GM12878 (cell line): ENCODE data around the gene C1orf53. TPM values are rescaled to one million over a fixed set of nuclear protein-coding genes. Genes with fewer than 3 reads are reported as not detected.
"Not testable (repeated sequence)": the region's sequence is repeated elsewhere in the genome, so short reads cannot be mapped to it uniquely, and the experiment has no call there.

Experiments
- ATAC-seq: fragments of 200-7000 bp; cut with Tn5 transposase; 3 replicates; pipeline ENCODE4 v1.9.1; 2020; ENCODE audit warnings: mild to moderate bottlenecking, moderate library complexity
- BruUV-seq: library from RNA; stranded (reverse); fragments of 400-500 nt; replicated peaks from 2 replicates; lab custom pipeline; 2021; lab: Mats Ljungman, UMichigan
- CTCF ChIA-PET: fragments of 300-600 bp; sonication (Branson Sonifier 250); formaldehyde crosslinking; extraction: SDS; loops from one replicate; lab custom pipeline; 2021; ENCODE audit warnings: inconsistent platforms; lab: Yijun Ruan, JAX
- POLR2A ChIA-PET: fragments of 350-600 bp; formaldehyde crosslinking; extraction: SDS; loops from one replicate; lab custom pipeline; 2021; ENCODE audit warnings: inconsistent platforms; lab: Charles Lee
- RAD21 ChIA-PET: fragments of 300-600 bp; sonication (Branson Sonifier 250); formaldehyde crosslinking; loops from one replicate; lab custom pipeline; 2023; ENCODE audit warnings: antibody characterized with exemption; ENCODE audit not compliant: unreplicated experiment; lab: Charles Lee
- SMC1A ChIA-PET: fragments of 300-600 bp; sonication (Branson Sonifier 250); formaldehyde crosslinking; loops from one replicate; lab custom pipeline; 2023; ENCODE audit not compliant: unreplicated experiment, uncharacterized antibody; lab: Charles Lee
- DNase-seq: peaks from one replicate; pipeline ENCODE4 v3.0.0-alpha.2; 2011; ENCODE audit warnings: low read depth, low spot score
- FAIRE-seq: peaks from 3 replicates; lab custom pipeline; 2011; peaks lifted over from hg19 to GRCh38; lab: Jason Lieb, UNC
- H2AFZ ChIP-seq: 2 replicates; pipeline ENCODE4 v1.6.0; 2011; ENCODE audit warnings: low read depth, low read length, control low read depth; ENCODE audit not compliant: control insufficient read depth
- H3K27ac ChIP-seq: 2 replicates; pipeline ENCODE4 v1.5.1; 2011; ENCODE audit warnings: control low read depth; ENCODE audit not compliant: control insufficient read depth, insufficient read depth
- H3K27me3 ChIP-seq, 2 experiments: replicated peaks in 1 of 2; 2 replicates each; pipeline versions ENCODE4 v1.6.0 to v1.6.1; 2011; ENCODE audit warnings: low read length in 1 of 2; ENCODE audit not compliant: control insufficient read depth in 2 of 2, insufficient read depth in 2 of 2
- H3K36me3 ChIP-seq, 2 experiments: 2 replicates each; pipeline ENCODE4 v1.5.1; 2011; ENCODE audit warnings: low read length in 1 of 2; ENCODE audit not compliant: control insufficient read depth in 2 of 2, insufficient read depth in 2 of 2
- H3K4me1 ChIP-seq: 2 replicates; pipeline ENCODE4 v1.6.1; 2011; ENCODE audit warnings: mild to moderate bottlenecking, low read length, moderate library complexity, mixed read lengths; ENCODE audit not compliant: control insufficient read depth, insufficient read depth
- H3K4me2 ChIP-seq: 2 replicates; pipeline ENCODE4 v1.6.0; 2011; ENCODE audit warnings: control low read depth; ENCODE audit not compliant: control insufficient read depth, insufficient read depth
- H3K4me3 ChIP-seq: fragments of 200-600 bp; sonication (generic); 2 replicates; pipeline ENCODE4 v1.5.1; 2016
- H3K79me2 ChIP-seq: 2 replicates; pipeline ENCODE4 v1.6.0; 2011; ENCODE audit warnings: low read length; ENCODE audit not compliant: control insufficient read depth, insufficient read depth
- H3K9ac ChIP-seq: 2 replicates; pipeline ENCODE4 v1.8.0; 2011; ENCODE audit warnings: low read length, control low read depth, mixed read lengths; ENCODE audit not compliant: control insufficient read depth, insufficient read depth
- H3K9me3 ChIP-seq: replicated peaks from 3 replicates; pipeline ENCODE4 v1.5.1; 2011; ENCODE audit warnings: mild to moderate bottlenecking, low read length; ENCODE audit not compliant: control insufficient read depth, insufficient read depth
- H4K20me1 ChIP-seq: 2 replicates; pipeline ENCODE4 v1.6.0; 2011; ENCODE audit not compliant: control insufficient read depth, insufficient read depth
- HSF1 ChIP-seq: fragments of 150-350 bp; IDR thresholded peaks from 2 replicates; pipeline ENCODE4 v1.6.1; 2014; ENCODE audit warnings: mild to moderate bottlenecking, low read depth, low read length
- KLF5 ChIP-seq: fragments of 450-650 bp; IDR thresholded peaks from 2 replicates; pipeline ENCODE4 v1.6.1; 2014; ENCODE audit warnings: mild to moderate bottlenecking; ENCODE audit not compliant: partially characterized antibody
- SRF ChIP-seq, 2 experiments: IDR thresholded peaks; 2 replicates each; pipeline ENCODE4 v1.6.1; 2011; ENCODE audit warnings: low read depth in 2 of 2, low read length in 2 of 2, mild to moderate bottlenecking in 1 of 2, moderate library complexity in 1 of 2
- TAF1 ChIP-seq: IDR thresholded peaks from 2 replicates; pipeline ENCODE4 v1.6.1; 2011; ENCODE audit warnings: mild to moderate bottlenecking, low read depth, low read length, borderline replicate concordance
- ZNF274 ChIP-seq: IDR thresholded peaks from one replicate; pipeline ENCODE4 v1.8.0; 2011; ENCODE audit not compliant: insufficient read length, insufficient read depth
- ZNF592 ChIP-seq: fragments of 450-650 bp; IDR thresholded peaks from 2 replicates; pipeline ENCODE4 v1.6.1; 2017; ENCODE audit warnings: mild to moderate bottlenecking, moderate library complexity
- WGBS: methylation state at CpG from one replicate; pipeline ENCODE4 v1.1.6; 2016; ENCODE audit warnings: low lambda C conversion rate; ENCODE audit not compliant: insufficient replicate concordance, insufficient coverage; ENCODE audit errors: missing lambda C conversion rate; 5-methylcytosine and 5-hydroxymethylcytosine counted together
- in situ Hi-C: fragments of 300-500 bp; cut with MboI; formaldehyde crosslinking; loops from 9 replicates; pipeline ENCODE4 v1.14.3; 2018; ENCODE audit warnings: mixed read lengths
- intact Hi-C: fragments of 100-400 bp; cut with micrococcal nuclease; formaldehyde crosslinking; loops from one replicate; pipeline ENCODE4 v1.14.2; 2022; ENCODE audit not compliant: unreplicated experiment
- polyA plus RNA-seq, 11 experiments: library from polyadenylated mRNA; depleted of rRNA in 4 of 11; unstranded in 6 of 11; stranded (reverse) in 5 of 11; fragments of >200 nt; fragmentation: Nextera tagmentation in 4 of 11; fragmentation: Illumina TruSeq in 1 of 11; extraction: Ambion mirVana in 4 of 11; extraction: Trizol in 1 of 11; gene quantifications; 1 replicate in 1 of 11; 2 replicates in 10 of 11; pipeline versions ENCODE4 v1.2.1 to v1.2.3, GENCODE V29; 2011 to 2016; ENCODE audit warnings: inconsistent platforms in 2 of 11, missing spikeins in 2 of 11, low read depth in 1 of 11
- total RNA-seq, 4 experiments: library from RNA; depleted of rRNA in 3 of 4; stranded (reverse); fragments of >200 nt in 3 of 4; fragmentation: Illumina TruSeq in 1 of 4; extraction: Trizol in 1 of 4; gene quantifications; 2 replicates each; pipeline versions ENCODE4 v1.2.1 to v1.2.3, GENCODE V29; 2013 to 2021

C1orf53 gene
- total and polyA plus RNA-seq, 10 of the 15 experiments (the other 5 are each of a cell fraction or from before 2014, with no cell fraction given): 0.31 to 5.4 (median 0.59) TPM

GRCh38 chr1:197951617-197952175 is 49.3 kb downstream of the C1orf53 start (continued):
- TF ChIP-seq ZNF274 (no peak), ZNF592 (no peak), TAF1 (no peak), HSF1 (no peak), SRF (IDR thresholded peaks at IDR 0.05; ENCODE audit: low read depth in 2 of 2, low read length in 2 of 2) (no peak), KLF5 (no peak)
- TF ChIP-seq, all 136 proteins: peak for 0

GRCh38 chr1:197953472-197953871 is 51.0 kb downstream of the C1orf53 start:
- ATAC-seq, H4K20me1 ChIP-seq, BruUV-seq, intact Hi-C loops, H3K4me3 ChIP-seq, H3K4me2 ChIP-seq, in situ Hi-C loops, CTCF ChIA-PET, H3K27me3 ChIP-seq, H3K9me3 ChIP-seq, H2AFZ ChIP-seq, H3K9ac ChIP-seq, H3K79me2 ChIP-seq, H3K27ac ChIP-seq, H3K36me3 ChIP-seq, H3K4me1 ChIP-seq, POLR2A ChIA-PET, RAD21 ChIA-PET, FAIRE-seq, DNase-seq: not testable (repeated sequence)
- 36% methylated on average over 6 of the region's 6 CpGs for WGBS
- SMC1A ChIA-PET: interaction anchor here (0.7 kb wide), 1 partner anchor 505 kb away, joined by 3 read pairs; no protein-coding TSS in a partner anchor
